T-helper 17 cell (primary cell): Measurements from ENCODE around the gene EPHA6. TPM values are rescaled to one million over a fixed set of nuclear protein-coding genes. Genes with fewer than 3 reads are reported as not detected.

Source experiments
- ATAC-seq: fragments of 150-1000 bp; cut with Tn5 transposase; 2 replicates; pipeline ENCODE4 v1.10.0; 2021; ENCODE audit warnings: mild to moderate bottlenecking, moderate library complexity
- DNase-seq, 3 donors: peaks; one replicate each; pipeline versions ENCODE4 v3.0.0 to v3.0.0-alpha.2; 2020 to 2021
- H3K9me3 ChIP-seq: one replicate; pipeline ENCODE4 v1.7.0; 2013; ENCODE audit warnings: low read length, mild to moderate bottlenecking; ENCODE audit not compliant: control insufficient read depth, poor library complexity, severe bottlenecking
- H3K27ac Mint-ChIP-seq: one replicate; pipeline ENCODE4 v1.8.0; 2022; ENCODE audit warnings: mild to moderate bottlenecking, moderate library complexity, mixed read lengths
- H3K27me3 Mint-ChIP-seq: one replicate; pipeline ENCODE4 v1.8.0; 2022; ENCODE audit warnings: mixed read lengths
- H3K36me3 Mint-ChIP-seq: one replicate; pipeline ENCODE4 v1.8.0; 2022; ENCODE audit warnings: low read depth, mixed read lengths
- H3K4me1 Mint-ChIP-seq: one replicate; pipeline ENCODE4 v1.8.0; 2022; ENCODE audit warnings: mild to moderate bottlenecking, mixed read lengths
- H3K4me3 Mint-ChIP-seq: one replicate; pipeline ENCODE4 v1.8.0; 2022; ENCODE audit warnings: mild to moderate bottlenecking, moderate library complexity, mixed read lengths
- total RNA-seq, 4 donors: library from RNA in 2 of 4; stranded (reverse) in 2 of 4; gene quantifications; one replicate each; pipeline ENCODE4 v1.2.3 and lab custom pipeline; 2022 to 2026

EPHA6 gene
- total RNA-seq, 2 donors from 2014 or later = not detected

DNA sequence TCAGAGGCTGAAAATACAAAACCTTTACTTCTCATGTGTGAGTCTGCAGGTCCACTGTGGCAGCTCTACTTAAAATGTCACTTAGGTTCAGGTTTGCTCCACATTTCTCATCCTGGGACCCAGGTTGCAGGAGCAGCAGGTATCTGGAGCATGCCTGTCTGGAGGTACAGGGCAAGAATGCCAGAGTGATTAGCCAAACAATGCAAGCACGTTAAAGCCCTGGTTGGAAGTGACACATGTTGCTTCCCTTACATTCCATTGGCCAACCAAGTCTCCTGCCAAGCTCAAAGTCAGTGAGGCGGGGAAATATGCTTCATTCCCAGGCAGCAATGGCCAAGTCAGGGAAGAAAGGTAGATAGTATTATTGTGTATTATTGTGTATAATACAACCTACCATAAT lies 873.3 kb downstream of the EPHA6 start:
- no peaks in the 10 kb centered on the region for H3K9me3 ChIP-seq
- Mint-ChIP-seq H3K36me3 (no peaks in the 10 kb centered on the region), H3K27me3 (peaks cover 9% of the 10 kb centered on the region), H3K4me1 (no peaks in the 10 kb centered on the region), H3K27ac (no peak overlapping the region), H3K4me3 (no peak overlapping the region)
- no peak for DNase-seq
- ATAC-seq = no peak

DNA sequence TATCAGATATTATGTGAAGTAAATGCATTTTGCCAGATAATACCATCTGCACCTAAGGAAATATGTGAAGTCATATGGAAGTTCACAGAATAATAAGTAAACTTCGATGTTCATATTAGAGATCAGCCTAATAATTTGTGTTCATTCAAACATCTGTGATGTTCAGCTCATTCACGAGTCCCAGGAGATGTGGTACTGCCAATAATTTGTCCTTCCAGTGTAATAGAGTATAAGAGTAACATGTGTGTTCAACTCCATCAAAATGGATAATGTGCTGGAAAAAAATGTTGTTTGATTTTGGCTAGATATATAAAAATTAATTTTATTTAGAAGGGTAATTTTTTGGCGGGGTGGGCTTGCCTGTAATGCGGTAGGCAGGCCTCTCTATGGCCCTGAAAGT lies 874.7 kb downstream of the EPHA6 start:
- H3K27ac Mint-ChIP-seq = no peak overlapping the region
- no peaks in the 10 kb centered on the region for H3K4me1 Mint-ChIP-seq
- H3K27me3 Mint-ChIP-seq = peaks cover 14% of the 10 kb centered on the region
- ATAC-seq (no peak), DNase-seq (no peak)
- no peak overlapping the region for H3K4me3 Mint-ChIP-seq
- H3K36me3 Mint-ChIP-seq = peaks cover 3% of the 10 kb centered on the region
- H3K9me3 ChIP-seq = no peaks in the 10 kb centered on the region

DNA sequence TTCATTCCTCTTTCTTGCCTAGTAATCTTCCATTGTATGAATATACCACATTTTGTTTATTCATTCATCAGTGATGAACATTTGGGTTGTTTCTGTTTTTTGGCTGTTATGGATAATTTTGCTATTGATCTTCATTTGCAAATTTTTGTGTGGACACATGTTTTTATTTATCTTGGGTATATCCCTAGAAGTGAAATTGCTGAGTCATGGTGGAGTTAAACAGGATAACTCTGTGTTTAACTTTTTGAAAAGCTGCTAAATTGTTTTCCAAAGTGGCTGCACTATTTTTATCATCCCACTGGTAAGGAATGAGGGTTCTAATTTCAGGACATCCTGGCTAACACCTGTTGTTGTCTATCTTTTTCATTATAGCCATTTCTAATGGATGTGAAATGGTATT lies 875.6 kb downstream of the EPHA6 start:
- Mint-ChIP-seq H3K27me3 (peaks cover 14% of the 10 kb centered on the region), H3K4me3 (no peak overlapping the region), H3K27ac (no peak overlapping the region), H3K36me3 (peaks cover 3% of the 10 kb centered on the region), H3K4me1 (no peaks in the 10 kb centered on the region)
- ATAC-seq (no peak), DNase-seq (no peak)
- H3K9me3 ChIP-seq = no peaks in the 10 kb centered on the region

DNA sequence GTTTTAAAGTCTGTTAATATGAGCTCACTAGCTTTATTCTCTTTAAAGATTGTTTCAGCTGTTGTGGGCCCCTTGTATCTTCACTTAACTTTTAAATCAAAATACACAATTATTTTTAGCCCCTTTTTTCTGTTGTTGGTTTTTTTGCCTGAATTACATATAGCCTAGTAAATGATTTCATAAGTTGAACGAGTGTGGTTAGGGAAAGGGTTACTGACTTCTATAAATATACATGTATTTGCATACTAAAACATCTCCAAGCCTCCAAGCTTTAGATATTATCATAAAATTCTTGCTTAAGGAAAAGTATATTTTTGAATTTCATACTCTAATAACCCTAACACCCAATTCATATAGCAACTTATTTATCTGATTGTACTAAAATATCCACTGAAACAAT lies 877.0 kb downstream of the EPHA6 start:
- DNase-seq (no peak), ATAC-seq (no peak)
- H3K36me3 Mint-ChIP-seq = peaks cover 3% of the 10 kb centered on the region
- no peaks in the 10 kb centered on the region for H3K9me3 ChIP-seq
- no peak overlapping the region for H3K27ac Mint-ChIP-seq
- no peak overlapping the region for H3K4me3 Mint-ChIP-seq
- H3K27me3 Mint-ChIP-seq = peaks cover 19% of the 10 kb centered on the region
- H3K4me1 Mint-ChIP-seq = no peaks in the 10 kb centered on the region

DNA sequence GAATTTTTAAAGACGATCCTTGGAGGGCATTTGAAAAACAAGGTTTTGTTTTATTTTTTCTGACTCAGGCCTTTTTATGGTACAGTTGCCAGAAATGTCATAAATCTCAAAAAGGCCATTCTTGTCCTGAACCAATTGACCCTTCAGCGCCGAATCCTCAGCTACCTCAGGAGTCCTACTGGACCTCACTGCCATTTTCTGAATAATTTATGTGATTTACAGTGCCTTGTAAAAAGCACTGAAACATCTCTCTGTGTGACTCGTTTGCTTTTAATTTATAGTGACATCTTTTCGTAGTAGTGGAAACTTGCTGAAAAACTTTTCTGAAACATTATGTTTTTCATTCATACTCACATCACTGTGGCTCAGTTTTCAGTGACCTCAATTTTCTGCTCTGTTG lies 878.0 kb downstream of the EPHA6 start:
- no peak for ATAC-seq

DNA sequence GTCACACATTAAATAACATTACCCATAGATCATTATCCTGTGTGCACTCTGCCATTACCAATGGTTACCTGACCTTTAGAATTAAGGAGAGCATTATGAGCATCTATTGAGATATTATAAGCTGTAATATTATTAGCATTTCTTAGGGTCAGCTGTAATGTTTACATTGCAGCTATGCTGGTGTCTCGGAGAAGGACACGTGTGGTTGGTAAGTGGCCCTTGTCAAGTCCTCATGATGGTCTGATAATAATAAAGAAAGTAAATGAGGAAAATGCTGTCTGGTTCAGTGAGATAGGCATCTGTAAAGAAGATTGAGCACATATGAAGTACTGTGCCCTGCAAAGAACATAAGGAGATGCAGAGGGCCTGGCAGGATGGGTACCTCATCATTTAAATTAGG lies 878.4 kb downstream of the EPHA6 start:
- ATAC-seq = no peak
- H3K27me3 Mint-ChIP-seq = peaks cover 18% of the 10 kb centered on the region
- H3K9me3 ChIP-seq = no peaks in the 10 kb centered on the region
- H3K27ac Mint-ChIP-seq = no peak overlapping the region
- no peaks in the 10 kb centered on the region for H3K4me1 Mint-ChIP-seq
- no peak overlapping the region for H3K4me3 Mint-ChIP-seq
- H3K36me3 Mint-ChIP-seq = peaks cover 3% of the 10 kb centered on the region
- no peak for DNase-seq

More for the DNA sequence above, 878.0 kb downstream of the EPHA6 start:
- H3K9me3 ChIP-seq = no peaks in the 10 kb centered on the region
- DNase-seq = no peak
- no peak overlapping the region for H3K4me3 Mint-ChIP-seq
- H3K27me3 Mint-ChIP-seq = peaks cover 18% of the 10 kb centered on the region
- H3K36me3 Mint-ChIP-seq = peaks cover 3% of the 10 kb centered on the region
- H3K4me1 Mint-ChIP-seq = no peaks in the 10 kb centered on the region
- no peak overlapping the region for H3K27ac Mint-ChIP-seq

DNA sequence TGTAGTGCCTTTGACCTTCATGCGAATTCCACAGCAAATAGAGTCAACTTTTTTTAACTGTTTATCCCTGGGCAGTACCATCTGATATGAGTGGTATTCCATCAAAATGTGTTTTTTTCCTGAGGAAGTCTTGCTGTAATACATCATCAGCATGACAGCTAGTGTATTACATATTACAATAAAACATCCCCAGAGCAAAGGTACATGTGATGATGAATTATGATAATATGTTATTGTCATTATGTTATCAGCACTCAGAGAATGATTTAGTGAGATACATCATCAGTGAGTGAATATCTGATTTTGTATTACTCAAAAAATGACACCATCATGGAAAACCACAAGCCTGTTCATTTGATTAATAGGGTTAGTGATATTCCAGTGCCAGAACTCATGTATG lies 880.5 kb downstream of the EPHA6 start:
- Mint-ChIP-seq H3K27me3 (peaks cover 31% of the 10 kb centered on the region), H3K4me1 (no peaks in the 10 kb centered on the region), H3K27ac (no peak overlapping the region), H3K4me3 (no peak overlapping the region), H3K36me3 (peaks cover 3% of the 10 kb centered on the region)
- DNase-seq (no peak), ATAC-seq (no peak)
- H3K9me3 ChIP-seq = no peaks in the 10 kb centered on the region

DNA sequence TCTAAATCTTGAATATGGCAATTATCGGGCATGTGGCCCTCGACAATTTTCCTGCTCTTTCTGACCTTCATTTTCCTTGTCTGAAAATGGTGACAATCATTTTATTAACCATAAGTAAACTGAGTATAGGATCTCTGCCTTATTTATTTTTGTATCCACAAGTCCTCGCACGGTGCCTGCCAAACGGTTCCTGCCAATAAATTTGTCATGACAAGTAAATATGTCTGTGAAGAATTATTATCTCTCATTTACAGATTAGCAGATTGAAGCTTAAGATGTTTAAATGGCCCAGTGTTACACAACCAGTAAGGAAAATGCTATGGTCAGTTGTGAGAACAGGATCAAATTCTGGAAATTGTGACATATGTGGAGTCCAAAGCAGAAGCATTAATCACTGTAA lies 884.3 kb downstream of the EPHA6 start:
- ATAC-seq (no peak), DNase-seq (no peak)
- H3K36me3 Mint-ChIP-seq = no peaks in the 10 kb centered on the region
- H3K27ac Mint-ChIP-seq = no peak overlapping the region
- no peaks in the 10 kb centered on the region for H3K4me1 Mint-ChIP-seq
- no peak overlapping the region for H3K4me3 Mint-ChIP-seq
- H3K27me3 Mint-ChIP-seq = peaks cover 34% of the 10 kb centered on the region
- no peaks in the 10 kb centered on the region for H3K9me3 ChIP-seq

DNA sequence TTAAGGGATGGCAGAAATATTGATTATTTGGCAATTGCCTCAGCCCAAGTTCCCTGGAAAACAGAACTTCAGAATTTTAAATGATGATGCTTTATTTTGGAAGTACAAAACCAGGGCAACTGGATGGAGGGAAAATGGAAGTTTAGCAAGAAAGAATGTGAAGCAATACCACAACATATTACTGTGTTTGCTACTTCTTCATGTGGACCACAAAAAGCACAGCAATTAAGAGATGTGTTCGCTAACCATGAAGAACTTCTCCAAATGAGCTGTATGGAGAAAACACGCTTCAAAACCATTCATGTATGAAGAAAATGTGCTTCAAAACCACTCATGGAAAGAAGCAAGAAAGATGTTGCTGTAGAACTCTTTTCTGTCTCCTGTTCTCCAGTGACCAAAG lies 885.5 kb downstream of the EPHA6 start:
- H3K36me3 Mint-ChIP-seq = no peaks in the 10 kb centered on the region
- peaks cover 34% of the 10 kb centered on the region for H3K27me3 Mint-ChIP-seq
- H3K4me1 Mint-ChIP-seq = no peaks in the 10 kb centered on the region
- ATAC-seq (no peak), DNase-seq (no peak)
- H3K27ac Mint-ChIP-seq = no peak overlapping the region
- no peak overlapping the region for H3K4me3 Mint-ChIP-seq
- H3K9me3 ChIP-seq = no peaks in the 10 kb centered on the region

DNA sequence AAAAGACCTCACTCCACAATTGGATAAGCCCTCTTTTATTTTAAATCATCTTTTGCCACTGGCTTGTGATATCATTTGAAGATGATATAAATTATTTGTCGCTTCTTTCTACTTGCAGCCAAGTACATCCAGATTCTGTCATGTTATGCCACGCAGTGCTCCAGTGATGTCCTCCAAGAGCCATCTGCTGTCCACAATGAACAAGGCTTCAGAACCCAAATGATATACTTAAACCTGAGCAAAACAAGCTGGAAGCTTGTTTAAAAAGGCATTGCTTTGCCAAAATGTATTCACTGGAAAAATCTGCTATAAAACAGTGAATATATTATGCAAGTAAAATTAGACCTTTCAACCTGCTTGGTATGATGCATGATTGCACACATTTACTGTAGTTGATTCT lies 891.4 kb downstream of the EPHA6 start:
- Mint-ChIP-seq H3K4me1 (no peaks in the 10 kb centered on the region), H3K27ac (no peak overlapping the region), H3K36me3 (no peaks in the 10 kb centered on the region), H3K27me3 (peaks cover 5% of the 10 kb centered on the region), H3K4me3 (no peak overlapping the region)
- no peaks in the 10 kb centered on the region for H3K9me3 ChIP-seq
- DNase-seq (no peak), ATAC-seq (no peak)

DNA sequence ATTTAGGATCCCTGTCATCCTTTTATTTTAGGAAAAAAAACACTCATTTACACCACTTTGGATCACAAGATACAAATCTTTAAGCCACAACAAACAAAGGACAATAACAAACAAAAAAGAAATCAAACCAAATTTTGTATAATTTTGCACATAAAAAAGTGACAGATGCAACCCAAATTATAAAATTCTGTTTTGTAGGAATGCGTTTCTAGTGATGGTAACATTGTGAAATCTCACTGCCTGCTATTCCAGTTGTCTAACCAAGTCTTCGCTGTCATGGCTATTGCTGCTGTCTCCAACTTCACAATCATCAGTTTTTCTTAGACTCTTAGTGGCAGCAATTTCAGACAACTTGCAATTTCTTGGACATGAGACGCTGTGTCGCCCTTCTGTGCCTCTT lies 891.8 kb downstream of the EPHA6 start:
- peaks cover 5% of the 10 kb centered on the region for H3K27me3 Mint-ChIP-seq
- no peaks in the 10 kb centered on the region for H3K9me3 ChIP-seq
- H3K36me3 Mint-ChIP-seq = no peaks in the 10 kb centered on the region
- no peak overlapping the region for H3K27ac Mint-ChIP-seq
- no peak overlapping the region for H3K4me3 Mint-ChIP-seq
- DNase-seq = no peak
- peaks cover 2% of the 10 kb centered on the region for H3K4me1 Mint-ChIP-seq
- no peak for ATAC-seq

DNA sequence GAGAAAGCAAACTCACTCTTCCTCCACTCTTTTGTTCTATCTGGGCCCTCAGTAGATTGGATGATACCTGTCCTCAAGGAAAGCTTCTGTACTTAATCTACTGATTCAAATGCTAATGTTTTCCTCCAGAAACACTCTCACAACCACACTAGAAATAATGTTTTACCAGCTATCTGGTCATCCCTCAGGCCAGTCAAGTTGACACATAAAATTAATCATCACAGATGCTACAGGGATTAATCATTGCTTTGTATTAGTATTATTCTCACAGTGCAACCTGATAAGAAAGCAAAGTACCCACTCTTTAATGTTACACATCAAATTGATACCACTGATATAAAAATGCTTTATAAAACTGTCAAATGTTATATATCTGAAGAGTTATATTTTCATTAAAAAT lies 897.3 kb downstream of the EPHA6 start:
- H3K36me3 Mint-ChIP-seq = no peaks in the 10 kb centered on the region

DNA sequence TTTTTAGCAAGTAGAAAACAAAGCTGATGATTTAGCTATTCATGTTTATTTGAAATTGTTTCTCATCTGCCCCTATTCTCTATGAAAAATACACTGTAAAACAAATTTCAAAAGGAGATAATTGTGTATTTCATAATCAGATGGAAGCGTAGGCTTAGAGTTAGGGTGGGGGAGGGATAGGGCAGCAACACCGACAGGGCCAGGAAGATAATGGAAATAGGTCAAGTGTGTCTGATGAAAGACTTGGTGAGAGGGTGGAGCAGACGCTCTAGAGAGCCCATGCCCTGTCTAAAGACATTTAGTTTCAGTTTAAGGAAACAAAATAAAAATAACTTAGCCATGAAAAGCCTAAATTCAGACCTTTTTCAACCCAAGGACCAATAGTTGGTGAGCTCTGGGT lies 898.5 kb downstream of the EPHA6 start:
- Mint-ChIP-seq H3K27me3 (peaks cover 6% of the 10 kb centered on the region), H3K27ac (no peak overlapping the region), H3K4me1 (peaks cover 2% of the 10 kb centered on the region), H3K36me3 (no peaks in the 10 kb centered on the region), H3K4me3 (no peak overlapping the region)
- no peaks in the 10 kb centered on the region for H3K9me3 ChIP-seq
- DNase-seq (no peak), ATAC-seq (no peak)

More for the DNA sequence above, 897.3 kb downstream of the EPHA6 start:
- H3K27me3 Mint-ChIP-seq = peaks cover 6% of the 10 kb centered on the region
- no peaks in the 10 kb centered on the region for H3K9me3 ChIP-seq
- H3K4me3 Mint-ChIP-seq = no peak overlapping the region
- no peak for DNase-seq
- peaks cover 2% of the 10 kb centered on the region for H3K4me1 Mint-ChIP-seq
- no peak for ATAC-seq
- no peak overlapping the region for H3K27ac Mint-ChIP-seq

DNA sequence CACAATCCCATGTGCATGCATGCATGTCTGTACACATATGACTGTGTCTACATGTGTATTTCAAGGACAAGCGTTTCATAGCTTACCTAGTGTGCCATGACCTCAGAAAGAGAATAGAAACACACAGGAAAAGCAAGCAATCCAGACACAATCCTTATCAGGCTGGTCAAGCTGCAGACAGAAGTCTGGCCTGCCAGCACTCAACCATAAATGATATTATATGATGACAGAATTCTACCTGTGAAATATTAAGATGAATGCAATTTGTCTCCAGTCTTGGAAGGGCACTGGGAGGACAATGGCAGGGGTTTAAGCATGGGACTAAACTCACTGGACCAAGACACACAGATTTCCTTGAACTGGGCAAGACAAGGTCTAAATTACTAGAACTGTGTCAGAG lies 899.2 kb downstream of the EPHA6 start:
- Mint-ChIP-seq H3K4me1 (peaks cover 2% of the 10 kb centered on the region), H3K36me3 (no peaks in the 10 kb centered on the region), H3K27me3 (peaks cover 6% of the 10 kb centered on the region), H3K27ac (no peak overlapping the region), H3K4me3 (no peak overlapping the region)
- no peak for ATAC-seq
- no peaks in the 10 kb centered on the region for H3K9me3 ChIP-seq
- no peak for DNase-seq
